Stimulated activated CD4-positive, alpha-beta T cell treated with anti-CD3 and anti-CD28 coated beads, Interleukin-4, amount 100 ng/mL, for 4 hours (primary cell): ENCODE results near the gene TAS2R38.

ENCODE experiments used
- DNase-seq, 2 experiments: peaks; one replicate each; pipeline ENCODE4 v3.0.0-alpha.2; 2020

TAS2R38 gene

GRCh38 chr7:141975806-141976523, 2.4 kb upstream of the TAS2R38 start:
- DNase-seq: peak; percentile 47 to 70

- no peak for DNase-seq
These were observed 1.3 kb upstream of the TAS2R38 start for GRCh38 chr7:141974831-141975230.

DNA sequence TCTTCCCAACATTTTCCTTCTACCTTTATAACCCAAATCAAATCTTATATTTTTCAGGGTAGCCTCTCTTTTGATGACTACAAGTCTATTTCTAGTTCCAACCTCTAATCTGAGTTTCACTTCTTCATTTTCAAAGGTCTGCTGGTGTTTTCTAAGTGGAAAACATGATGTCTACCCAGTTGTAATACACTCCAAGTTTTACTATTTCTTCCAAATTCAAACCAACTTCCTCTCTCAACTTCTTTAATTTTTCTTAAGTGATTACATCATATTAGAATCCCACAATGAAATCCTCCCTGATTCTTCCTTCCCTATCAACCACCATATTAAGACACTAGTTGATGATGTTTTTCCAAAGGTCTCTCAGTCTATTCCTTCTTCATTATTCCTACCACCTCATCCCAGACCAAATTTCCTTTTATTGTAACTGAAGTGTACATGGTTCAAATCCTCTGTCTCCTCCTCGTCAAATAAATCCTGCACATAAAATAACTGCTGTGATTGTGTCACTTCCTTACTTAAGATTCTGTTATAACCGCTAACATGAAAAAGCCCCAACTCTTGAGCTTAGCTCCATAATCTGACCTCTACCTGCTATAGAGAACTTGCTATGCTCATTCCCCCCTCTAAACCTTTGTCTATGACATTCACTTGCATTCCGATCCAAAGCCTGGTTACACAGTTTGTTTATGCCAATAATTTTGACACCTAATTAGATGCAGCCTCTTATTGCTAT, 12.7 kb downstream of the TAS2R38 start:
- no peak for DNase-seq

- DNase-seq: no peak
These were observed 17.5 kb downstream of the TAS2R38 start for GRCh38 chr7:141956084-141956483.

- no peak for DNase-seq
These were observed 19.2 kb downstream of the TAS2R38 start for GRCh38 chr7:141954334-141954733.

- no peak for DNase-seq
These were observed 21.1 kb downstream of the TAS2R38 start for GRCh38 chr7:141952461-141952860.

GRCh38 chr7:141950806-141951205, 22.8 kb downstream of the TAS2R38 start:
- no peak for DNase-seq

GRCh38 chr7:141949911-141950310, 23.7 kb downstream of the TAS2R38 start:
- DNase-seq: no peak

DNA sequence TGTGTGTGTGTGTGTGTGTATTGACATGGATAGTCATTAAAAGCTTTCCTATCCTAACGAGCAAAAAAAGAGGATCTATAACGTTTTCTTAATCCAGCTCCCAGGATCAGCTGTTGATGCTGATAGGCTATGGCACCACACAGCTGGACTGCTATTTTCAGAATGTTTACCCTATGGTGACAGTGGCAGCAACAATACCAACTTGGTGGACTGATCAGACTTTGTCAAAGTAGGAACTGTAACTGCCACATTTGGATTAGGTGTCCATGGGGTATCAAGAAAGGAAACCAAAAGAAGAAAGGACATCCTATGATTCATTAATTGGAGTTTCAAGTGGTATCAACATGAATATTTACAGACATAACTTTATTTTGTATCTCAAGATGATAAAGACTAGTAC, 24.1 kb downstream of the TAS2R38 start:
- DNase-seq: no peak

- DNase-seq: no peak
These were observed 24.6 kb downstream of the TAS2R38 start for GRCh38 chr7:141949021-141949420.

GRCh38 chr7:141946796-141947195, 26.8 kb downstream of the TAS2R38 start, which contains the start of gene CLEC5A:
Gene CLEC5A, minus strand, starts transcription at chr7:141946974. Its CDS starts 682 bp downstream, at chr7:141946292.
- DNase-seq: no peak

DNA sequence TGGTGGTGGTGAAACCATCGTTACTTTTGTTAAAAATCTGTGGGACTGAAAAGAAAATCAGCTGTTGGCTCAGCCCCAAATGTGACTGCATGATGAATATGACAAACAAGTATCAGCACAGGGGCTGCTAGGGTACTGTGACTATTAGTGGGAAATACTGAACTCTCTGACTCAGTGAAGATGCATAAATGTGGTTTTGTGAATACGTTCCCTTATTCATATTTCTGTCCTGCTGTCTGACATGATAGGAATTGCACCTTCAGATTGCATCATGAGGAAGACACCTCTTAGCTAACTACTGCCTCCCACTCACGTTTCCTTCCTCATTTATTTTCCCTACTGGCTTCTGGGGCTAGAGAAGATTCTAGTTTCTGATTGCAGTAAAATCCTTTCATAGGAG, 28.2 kb downstream of the TAS2R38 start:
- DNase-seq: no peak

DNA sequence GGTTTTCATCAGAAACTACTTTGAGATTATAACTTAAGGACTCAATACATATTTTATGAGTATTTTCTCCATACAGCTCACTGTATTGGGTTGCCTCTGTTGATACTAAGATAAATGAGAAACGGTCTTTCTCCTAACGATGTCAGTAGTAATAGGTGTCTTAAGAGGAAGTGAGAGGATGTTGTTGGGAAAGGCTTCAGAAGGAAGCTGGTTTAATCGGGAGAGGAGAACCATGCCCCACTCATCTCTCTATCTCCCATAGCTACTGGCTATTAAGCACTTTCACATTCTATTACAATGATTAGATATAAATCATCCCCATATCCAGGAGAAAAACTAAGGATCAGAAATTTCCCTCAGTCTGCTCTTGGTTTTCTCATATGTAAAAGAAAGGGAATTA, 28.8 kb downstream of the TAS2R38 start:
- DNase-seq: no peak

DNA sequence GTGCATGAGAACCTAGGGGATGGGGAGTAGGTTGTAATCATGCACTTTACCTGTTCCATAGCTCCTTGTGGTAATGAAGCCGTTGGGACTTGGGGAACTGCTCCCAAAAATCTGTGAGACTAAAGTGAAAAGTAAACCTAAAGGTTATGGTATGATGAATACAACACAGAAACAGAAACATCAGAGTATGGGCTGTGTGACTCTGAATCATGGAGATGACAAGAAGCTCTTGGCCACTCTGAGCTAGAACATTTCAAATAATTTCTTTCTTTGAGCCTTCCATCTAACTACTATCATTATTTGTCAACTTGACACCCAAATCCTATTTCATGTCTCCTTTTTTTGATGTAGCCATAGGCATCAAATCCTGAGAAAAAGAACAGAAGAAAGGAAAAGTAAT, 29.7 kb downstream of the TAS2R38 start:
- DNase-seq: no peak

DNA sequence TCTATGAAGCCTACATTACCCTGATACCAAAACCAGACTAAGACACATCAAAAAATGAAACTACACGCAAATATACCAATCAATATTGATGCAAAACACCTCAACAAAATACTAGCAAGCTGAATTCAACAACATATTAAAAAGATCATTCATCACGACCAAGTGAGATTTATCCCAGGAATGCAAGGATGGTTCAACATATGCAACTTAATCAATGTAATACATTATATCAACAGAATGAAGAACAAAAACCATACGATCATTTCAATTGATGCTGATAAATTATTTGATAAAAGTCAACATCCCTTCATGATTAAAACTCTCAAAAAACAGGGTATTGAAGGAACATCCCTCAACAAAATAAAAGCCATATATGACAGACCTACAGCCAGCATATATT, 32.5 kb downstream of the TAS2R38 start:
- no peak for DNase-seq

GRCh38 chr7:141930211-141930610, 43.4 kb downstream of the TAS2R38 start:
- DNase-seq: no peak

GRCh38 chr7:141928845-141929195, 44.8 kb downstream of the TAS2R38 start:
- DNase-seq: no peak

- no peak for DNase-seq
These were observed 45.3 kb downstream of the TAS2R38 start for GRCh38 chr7:141928146-141928844.
